ENCODE measurements around the gene BMPR1B.

DNA sequence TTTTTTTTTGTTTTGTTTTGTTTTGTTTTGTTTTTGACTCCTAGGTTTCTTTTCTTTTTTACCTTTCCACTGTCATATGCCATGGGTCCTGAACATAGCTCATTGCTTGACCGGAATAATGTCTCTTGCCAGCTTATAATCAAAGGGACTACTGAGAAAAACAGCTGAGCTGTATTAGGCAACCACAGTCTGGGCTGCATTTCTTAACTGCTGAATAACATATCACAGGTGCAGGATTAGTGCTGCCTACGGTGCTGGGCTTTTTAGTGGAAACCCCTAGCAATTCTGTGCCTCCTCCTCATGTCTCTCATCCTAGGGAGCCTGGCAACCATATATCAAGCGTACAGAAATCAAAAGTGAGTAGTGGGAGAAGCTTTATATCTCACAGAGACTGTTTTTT, 333.5 kb downstream of the BMPR1B start:
- TF ChIP-seq POLR2A (IDR thresholded peaks at IDR 0.05) (no peak), EP300 (IDR thresholded peaks at IDR 0.05) (no peak), POLR2AphosphoS5 (IDR thresholded peaks at IDR 0.05) (no peak)
- TF ChIP-seq, protein P1, sequence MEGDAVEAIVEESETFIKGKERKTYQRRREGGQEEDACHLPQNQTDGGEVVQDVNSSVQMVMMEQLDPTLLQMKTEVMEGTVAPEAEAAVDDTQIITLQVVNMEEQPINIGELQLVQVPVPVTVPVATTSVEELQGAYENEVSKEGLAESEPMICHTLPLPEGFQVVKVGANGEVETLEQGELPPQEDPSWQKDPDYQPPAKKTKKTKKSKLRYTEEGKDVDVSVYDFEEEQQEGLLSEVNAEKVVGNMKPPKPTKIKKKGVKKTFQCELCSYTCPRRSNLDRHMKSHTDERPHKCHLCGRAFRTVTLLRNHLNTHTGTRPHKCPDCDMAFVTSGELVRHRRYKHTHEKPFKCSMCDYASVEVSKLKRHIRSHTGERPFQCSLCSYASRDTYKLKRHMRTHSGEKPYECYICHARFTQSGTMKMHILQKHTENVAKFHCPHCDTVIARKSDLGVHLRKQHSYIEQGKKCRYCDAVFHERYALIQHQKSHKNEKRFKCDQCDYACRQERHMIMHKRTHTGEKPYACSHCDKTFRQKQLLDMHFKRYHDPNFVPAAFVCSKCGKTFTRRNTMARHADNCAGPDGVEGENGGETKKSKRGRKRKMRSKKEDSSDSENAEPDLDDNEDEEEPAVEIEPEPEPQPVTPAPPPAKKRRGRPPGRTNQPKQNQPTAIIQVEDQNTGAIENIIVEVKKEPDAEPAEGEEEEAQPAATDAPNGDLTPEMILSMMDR (IDR thresholded peaks at IDR 0.05): no peak

Measured in gastroesophageal sphincter (tissue), 3 donors.